IPS DF 4.7 (cell line): ENCODE results near the gene RENBP.

ENCODE experiments used
- DNase-seq: peaks from one replicate; pipeline ENCODE4 v3.0.0-alpha.2; 2013; ENCODE audit warnings: low spot score; ENCODE audit errors: extremely low read depth

The RENBP gene

DNA sequence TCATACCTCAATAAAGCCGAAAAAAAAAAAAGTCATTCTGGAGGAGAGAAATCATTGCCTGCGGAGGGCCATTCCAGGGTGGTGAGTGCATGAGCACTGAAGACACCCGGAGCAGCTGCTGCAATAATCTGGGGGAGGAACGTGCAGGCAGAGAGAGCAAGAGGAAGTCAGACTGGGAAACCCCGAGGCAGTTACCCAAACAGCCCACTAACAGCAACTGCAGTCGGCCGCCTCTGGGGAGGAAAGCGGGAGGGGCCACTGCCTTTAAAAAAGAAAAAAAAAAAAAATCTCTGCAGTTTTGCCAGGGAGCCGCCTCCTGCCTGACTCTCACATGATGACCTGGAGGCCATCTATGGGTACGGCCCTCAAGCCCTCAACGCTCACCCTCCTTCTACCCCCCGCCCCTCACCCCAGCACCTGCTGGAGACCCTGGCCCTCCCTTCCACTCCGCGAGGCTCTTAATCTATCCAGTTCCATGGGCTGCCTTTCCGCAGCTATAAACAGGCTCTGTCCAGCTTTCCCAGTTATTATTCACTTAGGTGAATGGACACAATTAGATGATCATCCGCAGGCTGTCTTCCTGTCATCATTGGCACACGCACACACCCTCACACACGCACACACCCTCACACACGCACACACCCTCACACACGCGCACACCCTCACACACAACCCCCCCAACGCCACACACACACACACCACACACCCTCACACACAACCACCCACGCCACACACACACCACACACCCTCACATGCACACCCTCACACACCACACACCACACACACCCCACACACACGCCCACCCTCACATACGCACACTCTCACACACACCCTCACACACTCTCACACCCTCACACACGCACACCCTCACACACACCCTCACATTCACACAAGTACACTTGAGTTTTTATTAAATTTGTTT, 43.4 kb downstream of the RENBP start:
- DNase-seq: no peak

DNA sequence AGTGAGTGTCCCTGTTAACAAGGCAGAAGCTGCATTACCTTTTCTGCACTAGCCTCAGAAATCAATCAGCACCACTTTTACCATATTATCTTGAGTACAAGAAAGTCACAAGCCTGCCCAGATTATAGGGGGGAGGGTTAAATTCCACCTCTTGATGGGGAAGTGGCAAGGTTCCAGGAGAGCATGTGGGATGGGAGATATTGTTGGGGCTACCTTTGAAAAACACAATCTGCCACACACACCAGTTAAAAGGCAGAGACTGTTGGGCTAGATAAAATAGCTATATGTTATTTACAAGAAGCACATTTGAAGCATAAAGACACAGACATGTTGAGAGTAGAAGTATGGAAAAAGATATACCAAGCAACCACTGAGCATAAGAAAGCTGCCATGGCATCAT, 46.5 kb downstream of the RENBP start:
- DNase-seq: no peak

DNA sequence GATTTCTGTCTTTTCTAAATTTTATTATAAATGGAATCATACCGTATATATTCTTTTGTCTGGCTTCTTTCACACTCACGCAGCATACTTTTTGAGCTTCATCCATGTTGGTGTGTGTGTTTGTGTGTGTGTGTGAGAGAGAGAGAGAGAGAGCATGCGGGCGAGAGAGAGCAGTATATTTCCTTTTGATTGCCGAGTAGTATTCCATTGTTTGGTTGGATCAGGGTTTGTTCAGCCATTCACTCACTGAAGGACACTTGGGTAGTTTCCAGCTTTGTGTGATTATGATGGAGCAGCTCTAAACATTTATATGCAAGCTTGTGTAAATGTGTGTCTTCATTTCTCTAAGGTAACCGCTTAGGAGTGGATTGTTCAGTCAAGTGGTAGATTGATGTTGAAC, 55.3 kb downstream of the RENBP start:
- DNase-seq: no peak

DNA sequence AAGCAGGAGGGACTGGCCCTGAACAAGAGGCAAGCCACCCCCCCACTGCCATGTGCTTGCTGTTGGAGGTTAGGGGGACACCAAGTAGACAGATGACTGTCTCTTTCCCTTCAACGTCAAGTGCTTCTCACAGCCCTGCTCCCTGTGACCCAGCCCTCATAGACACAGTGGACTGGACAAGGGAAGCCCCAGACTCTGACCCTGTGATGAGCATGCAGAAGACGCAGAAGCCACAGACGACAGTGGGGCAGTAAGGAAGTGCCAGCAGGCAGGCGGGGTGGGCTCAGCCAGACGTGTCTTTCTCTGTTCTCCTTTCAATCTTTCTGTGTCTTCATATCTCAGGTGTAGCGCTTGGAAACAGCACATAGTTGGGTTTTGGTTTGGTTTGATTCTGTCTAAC, 56.1 kb downstream of the RENBP start:
- no peak for DNase-seq

DNA sequence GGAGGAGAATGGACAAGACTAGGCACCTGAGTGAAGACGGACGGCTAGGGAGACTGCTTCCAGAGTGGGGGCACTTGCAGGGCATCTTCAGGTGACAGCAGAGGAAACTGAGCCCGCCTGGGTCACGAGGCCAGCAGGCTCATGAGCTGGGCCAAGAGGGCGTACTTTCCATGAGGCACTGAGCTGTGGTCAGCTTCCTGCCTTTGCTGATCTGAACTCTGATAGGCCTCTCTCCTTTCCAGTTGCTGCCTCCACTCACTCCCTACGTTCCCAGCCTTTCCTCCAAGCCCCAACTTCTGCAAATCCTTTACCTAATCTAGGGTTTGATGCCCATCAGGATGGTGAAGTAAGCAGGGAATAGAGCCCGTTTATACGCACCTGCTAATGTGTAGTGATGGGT, 57.1 kb downstream of the RENBP start:
- no peak for DNase-seq

DNA sequence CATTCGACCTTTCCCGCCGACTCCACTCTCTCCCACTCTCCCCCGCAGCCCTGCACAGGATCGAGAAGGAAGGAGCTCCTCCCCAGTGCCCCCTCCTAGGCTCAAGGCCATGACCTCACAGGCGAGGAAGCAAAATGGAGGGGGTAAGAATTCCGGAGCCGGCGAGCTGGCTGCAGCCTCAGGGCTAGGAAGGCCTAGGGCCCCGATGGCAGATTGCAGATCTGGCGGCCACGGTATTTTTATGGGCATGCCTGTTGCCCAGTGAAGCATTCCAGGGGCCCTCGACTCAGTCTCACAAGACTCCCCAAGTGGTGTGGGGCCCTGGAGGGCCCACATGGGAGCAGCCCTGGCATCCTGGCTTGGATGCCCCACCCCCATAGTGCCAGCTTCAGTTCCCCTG, 57.5 kb downstream of the RENBP start:
- DNase-seq: no peak

DNA sequence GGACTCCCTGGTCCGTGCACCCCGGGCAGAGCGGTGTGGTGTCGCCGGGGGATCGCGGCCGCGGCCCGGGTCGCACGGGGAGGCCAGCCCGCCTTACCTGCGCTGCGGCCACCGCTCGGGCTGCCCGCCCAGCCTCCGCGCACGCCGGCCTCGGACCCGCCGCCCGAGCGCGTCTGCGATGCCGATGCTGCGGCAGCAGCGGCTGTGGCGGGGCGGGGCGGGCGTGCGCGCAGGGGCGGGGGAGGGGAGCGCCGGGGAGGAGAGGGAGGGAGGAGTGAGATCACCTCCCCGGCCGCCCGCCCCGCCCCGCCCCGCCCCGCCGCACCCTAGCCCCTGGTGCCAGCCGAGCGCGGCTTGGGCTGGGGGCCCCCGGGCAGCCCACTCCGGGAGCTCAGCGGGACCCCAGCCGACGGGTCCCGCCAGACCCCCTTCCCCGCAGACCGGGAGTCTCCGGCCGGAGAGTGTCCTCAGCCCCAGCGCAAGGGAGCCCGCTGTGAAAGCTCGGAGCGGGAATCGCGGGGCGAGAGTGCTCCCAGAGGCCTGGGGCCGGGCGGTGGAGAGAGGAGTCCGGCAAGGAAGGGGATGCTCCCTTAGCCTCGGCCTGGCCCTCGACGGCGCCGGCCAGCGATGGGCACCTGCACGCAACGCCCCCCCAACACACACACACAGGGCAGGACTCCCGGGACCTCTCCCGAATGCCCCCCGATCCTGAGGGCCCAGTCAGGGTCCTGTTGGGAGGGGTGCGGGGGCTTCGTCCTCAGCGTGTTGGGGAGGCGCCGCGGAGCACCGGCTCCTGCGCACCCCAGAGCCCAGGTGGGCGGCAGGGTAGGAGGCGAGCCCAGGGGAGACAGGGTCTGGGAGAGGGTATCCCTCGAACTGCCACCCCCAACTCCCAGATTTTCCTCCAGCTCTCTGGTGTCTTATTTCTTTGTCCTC, 58.2 kb downstream of the RENBP start, which contains the start of gene L1CAM:
Gene L1CAM (minus strand): TSS at position 206 of the 936 bp plus-strand sequence. CDS start 10,337 bp downstream, outside the sequence.
- DNase-seq: no peak
